HEK293 (cell line): Measurements from ENCODE around the gene PDGFD.

Experiments
- CTCF ChIA-PET: fragments of 350-600 bp; formaldehyde crosslinking; extraction: SDS; loops from one replicate; lab custom pipeline; 2021; ENCODE audit warnings: antibody characterized with exemption; lab: Yijun Ruan, JAX
- POLR2A ChIA-PET: fragments of 300-600 bp; formaldehyde crosslinking; extraction: SDS; loops from one replicate; lab custom pipeline; 2020; ENCODE audit warnings: antibody characterized with exemption, inconsistent platforms; lab: Yijun Ruan, JAX
- H3K27ac ChIP-seq: fragments of 200-500 bp; sonication (Bioruptor generic); 2 replicates; pipeline ENCODE4 v1.5.1; 2014; ENCODE audit warnings: low read depth, low read length, control low read depth, inconsistent platforms; ENCODE audit errors: extremely low read depth
- H3K36me3 ChIP-seq, 2 experiments: fragments of 200-500 bp in 1 of 2; sonication (Bioruptor generic) in 1 of 2; 1 replicate in 1 of 2; 2 replicates in 1 of 2; pipeline ENCODE4 v1.5.1; 2014 to 2017; ENCODE audit warnings: inconsistent platforms in 2 of 2, low read length in 2 of 2; ENCODE audit not compliant: control insufficient read depth in 2 of 2, insufficient read depth in 1 of 2
- H3K4me1 ChIP-seq: fragments of 200-500 bp; sonication (Bioruptor generic); 2 replicates; pipeline ENCODE4 v1.5.1; 2014; ENCODE audit warnings: mild to moderate bottlenecking, low read length, inconsistent platforms; ENCODE audit not compliant: control insufficient read depth, insufficient read depth
- H3K4me3 ChIP-seq: 2 replicates; pipeline ENCODE4 v1.5.1; 2011; ENCODE audit warnings: low read depth, mild to moderate bottlenecking, control low read depth, low read length, moderate library complexity
- H3K9me3 ChIP-seq: fragments of 200-500 bp; sonication (Bioruptor generic); 2 replicates; pipeline ENCODE4 v1.5.1; 2014; ENCODE audit warnings: low read depth, low read length, inconsistent platforms; ENCODE audit not compliant: control insufficient read depth, insufficient read depth
- EGR2 ChIP-seq: fragments of 450-650 bp; formaldehyde crosslinking; IDR thresholded peaks from 2 replicates; pipeline ENCODE4 v1.5.1; 2016; ENCODE audit warnings: low read depth, missing biosample characterization, missing genetic modification characterization
- GLIS1 ChIP-seq: fragments of 450-650 bp; formaldehyde crosslinking; IDR thresholded peaks from 2 replicates; pipeline ENCODE4 v1.5.1; 2016; ENCODE audit warnings: missing biosample characterization, missing genetic modification characterization
- MZF1 ChIP-seq: fragments of 450-650 bp; formaldehyde crosslinking; IDR thresholded peaks from 2 replicates; pipeline ENCODE4 v1.5.1; 2017; ENCODE audit warnings: missing biosample characterization, missing genetic modification characterization, borderline replicate concordance
- PRDM1 ChIP-seq: fragments of 450-650 bp; formaldehyde crosslinking; IDR thresholded peaks from 2 replicates; pipeline ENCODE4; 2016; ENCODE audit warnings: missing biosample characterization, missing genetic modification characterization
- PRDM6 ChIP-seq: fragments of 450-650 bp; formaldehyde crosslinking; IDR thresholded peaks from 2 replicates; pipeline ENCODE4 v1.5.1; 2017; ENCODE audit warnings: missing biosample characterization, missing genetic modification characterization
- REST ChIP-seq: fragments of 450-650 bp; formaldehyde crosslinking; IDR thresholded peaks from 2 replicates; pipeline ENCODE4 v1.5.1; 2016; ENCODE audit warnings: missing biosample characterization, missing genetic modification characterization
- SP2 ChIP-seq: fragments of 450-650 bp; formaldehyde crosslinking; IDR thresholded peaks from 2 replicates; pipeline ENCODE4 v1.5.1; 2016; ENCODE audit warnings: missing biosample characterization, missing genetic modification characterization
- ZBTB10 ChIP-seq: fragments of 450-650 bp; formaldehyde crosslinking; IDR thresholded peaks from 2 replicates; pipeline ENCODE4 v1.5.1; 2016; ENCODE audit warnings: missing biosample characterization, missing genetic modification characterization
- ZNF112 ChIP-seq: fragments of 450-650 bp; formaldehyde crosslinking; IDR thresholded peaks from 2 replicates; pipeline ENCODE4 v1.5.0; 2017; ENCODE audit warnings: missing biosample characterization, missing genetic modification characterization
- ZNF138 ChIP-seq: fragments of 450-650 bp; formaldehyde crosslinking; IDR thresholded peaks from 2 replicates; pipeline ENCODE4 v1.5.1; 2016; ENCODE audit warnings: missing biosample characterization, missing genetic modification characterization, borderline replicate concordance
- ZNF140 ChIP-seq: fragments of 450-650 bp; formaldehyde crosslinking; IDR thresholded peaks from 2 replicates; pipeline ENCODE4 v1.5.1; 2016; ENCODE audit warnings: missing biosample characterization, missing genetic modification characterization
- ZNF18 ChIP-seq: fragments of 450-650 bp; formaldehyde crosslinking; IDR thresholded peaks from 2 replicates; pipeline ENCODE4 v1.5.1; 2016; ENCODE audit warnings: missing biosample characterization, missing genetic modification characterization
- ZNF202 ChIP-seq: fragments of 450-650 bp; formaldehyde crosslinking; IDR thresholded peaks from 2 replicates; pipeline ENCODE4 v1.5.1; 2016; ENCODE audit warnings: missing biosample characterization, missing genetic modification characterization, borderline replicate concordance
- ZNF23 ChIP-seq: fragments of 450-650 bp; formaldehyde crosslinking; IDR thresholded peaks from 2 replicates; pipeline ENCODE4 v1.5.1; 2016; ENCODE audit warnings: missing biosample characterization, missing genetic modification characterization, borderline replicate concordance
- ZNF24 ChIP-seq: fragments of 450-650 bp; formaldehyde crosslinking; IDR thresholded peaks from 2 replicates; pipeline ENCODE4 v1.5.1; 2016; ENCODE audit warnings: missing biosample characterization, missing genetic modification characterization
- ZNF292 ChIP-seq: fragments of 450-650 bp; formaldehyde crosslinking; IDR thresholded peaks from 2 replicates; pipeline ENCODE4 v1.5.1; 2016; ENCODE audit warnings: low read depth, missing biosample characterization, missing genetic modification characterization, borderline replicate concordance
- ZNF404 ChIP-seq: fragments of 450-650 bp; formaldehyde crosslinking; IDR thresholded peaks from 2 replicates; pipeline ENCODE4 v1.5.1; 2017; ENCODE audit warnings: missing biosample characterization, missing genetic modification characterization
- ZNF449 ChIP-seq: fragments of 450-650 bp; formaldehyde crosslinking; IDR thresholded peaks from 2 replicates; pipeline ENCODE4 v1.5.1; 2017; ENCODE audit warnings: missing biosample characterization, mild to moderate bottlenecking, missing genetic modification characterization, moderate library complexity
- ZNF544 ChIP-seq: fragments of 450-650 bp; formaldehyde crosslinking; IDR thresholded peaks from 2 replicates; pipeline ENCODE4 v1.5.0; 2017; ENCODE audit warnings: missing biosample characterization, missing genetic modification characterization
- ZNF571 ChIP-seq: fragments of 450-650 bp; formaldehyde crosslinking; IDR thresholded peaks from 2 replicates; pipeline ENCODE4 v1.5.0; 2017; ENCODE audit warnings: missing biosample characterization, missing genetic modification characterization
- ZNF580 ChIP-seq: fragments of 450-650 bp; formaldehyde crosslinking; IDR thresholded peaks from 2 replicates; pipeline ENCODE4 v1.5.1; 2016; ENCODE audit warnings: missing biosample characterization, missing genetic modification characterization
- ZNF623 ChIP-seq: fragments of 450-650 bp; formaldehyde crosslinking; IDR thresholded peaks from 2 replicates; pipeline ENCODE4 v1.5.1; 2016; ENCODE audit warnings: missing biosample characterization, missing genetic modification characterization
- ZNF660 ChIP-seq: fragments of 450-650 bp; IDR thresholded peaks from 2 replicates; pipeline ENCODE4 v1.5.1; 2018; ENCODE audit warnings: missing biosample characterization, mild to moderate bottlenecking, missing genetic modification characterization
- ZNF677 ChIP-seq: fragments of 450-650 bp; IDR thresholded peaks from 2 replicates; pipeline ENCODE4 v1.5.0; 2018; ENCODE audit warnings: missing biosample characterization, mild to moderate bottlenecking, missing genetic modification characterization, moderate library complexity

Gene PDGFD

GRCh38 chr11:104003491-104003890 is 160.5 kb downstream of the PDGFD start:
- POLR2A ChIA-PET, result no interaction called here
- H3K36me3 ChIP-seq, result no peaks in the 10 kb centered on the region

GRCh38 chr11:104001561-104002056 is 162.3 kb downstream of the PDGFD start:
- H3K9me3 ChIP-seq, result no peaks in the 10 kb centered on the region
- ChIA-PET POLR2A (no interaction called here), CTCF (no interaction called here)
- H3K4me3 ChIP-seq, result no peak overlapping the region
- no peak overlapping the region for H3K27ac ChIP-seq
- H3K4me1 ChIP-seq, result no peaks in the 10 kb centered on the region
- no peaks in the 10 kb centered on the region for H3K36me3 ChIP-seq
- TF ChIP-seq PRDM6 (tag by site-specific recombination), result no peak
- TF ChIP-seq ZNF18 (tag by site-specific recombination), result no peak
- no peak for TF ChIP-seq ZNF23 (tag by site-specific recombination)
- no peak for TF ChIP-seq GLIS1 (tag by site-specific recombination)
- no peak for TF ChIP-seq ZNF140
- no peak for TF ChIP-seq ZNF449 (tag by site-specific recombination)
- TF ChIP-seq ZNF623, result no peak
- no peak for TF ChIP-seq ZNF571 (tag by site-specific recombination)
- TF ChIP-seq ZBTB10 (tag by site-specific recombination), result no peak
- no peak for TF ChIP-seq MZF1 (tag by site-specific recombination)
- TF ChIP-seq ZNF24 (tag by site-specific recombination), result no peak
- TF ChIP-seq ZNF138 (tag by site-specific recombination), result no peak
- TF ChIP-seq ZNF580 (tag by site-specific recombination), result no peak
- TF ChIP-seq SP2, result no peak
- no peak for TF ChIP-seq ZNF677 (tag by site-specific recombination)
- TF ChIP-seq ZNF292 (tag by site-specific recombination), result no peak
- no peak for TF ChIP-seq ZNF404 (tag by site-specific recombination)
- TF ChIP-seq REST, result no peak
- no peak for TF ChIP-seq EGR2 (tag by site-specific recombination)
- TF ChIP-seq ZNF660 (tag by site-specific recombination), result no peak
- TF ChIP-seq, all 188 proteins: peak for 0

More at GRCh38 chr11:104003491-104003890, 160.5 kb downstream of the PDGFD start:
- no peaks in the 10 kb centered on the region for H3K4me1 ChIP-seq
- TF ChIP-seq PRDM1 (tag by site-specific recombination), result no peak
- no peak for TF ChIP-seq ZNF544 (tag by site-specific recombination)
- TF ChIP-seq ZNF202 (tag by site-specific recombination), result no peak
- no peak for TF ChIP-seq ZNF112
- no peak overlapping the region for H3K27ac ChIP-seq
- no peak overlapping the region for H3K4me3 ChIP-seq
- H3K9me3 ChIP-seq, result no peaks in the 10 kb centered on the region
- CTCF ChIA-PET, result no interaction called here
